Stimulated activated naive CD8-positive, alpha-beta T cell treated with anti-CD3 and anti-CD28 coated beads, Interleukin-15, Interleukin-2, amounts not matched to agents 100 ng/mL and 50 ng/mL, for 24 hours (primary cell): ENCODE data around the gene FIZ1.

ENCODE experiments used
- H3K27ac Mint-ChIP-seq: one replicate; pipeline ENCODE4 v1.8.0; 2021; ENCODE audit warnings: mild to moderate bottlenecking, mixed read lengths
- H3K27me3 Mint-ChIP-seq: one replicate; pipeline ENCODE4 v1.8.0; 2021; ENCODE audit warnings: mixed read lengths
- H3K36me3 Mint-ChIP-seq: one replicate; pipeline ENCODE4 v1.8.0; 2021; ENCODE audit warnings: low read depth, mixed read lengths
- H3K4me1 Mint-ChIP-seq: one replicate; pipeline ENCODE4 v1.8.0; 2021; ENCODE audit warnings: low read depth, mixed read lengths
- H3K4me3 Mint-ChIP-seq: one replicate; pipeline ENCODE4 v1.8.0; 2021; ENCODE audit warnings: mild to moderate bottlenecking, mixed read lengths
- H3K9me3 Mint-ChIP-seq: one replicate; pipeline ENCODE4 v1.8.0; 2021; ENCODE audit warnings: mixed read lengths

FIZ1 gene

GRCh38 chr19:55622242-55622969 lies 23.1 kb upstream of the FIZ1 start:
- Mint-ChIP-seq H3K4me3 (no peak overlapping the region), H3K36me3 (peaks cover 22% of the 10 kb centered on the region), H3K27me3 (peaks cover 8% of the 10 kb centered on the region), H3K27ac (no peak overlapping the region), H3K4me1 (peaks cover 55% of the 10 kb centered on the region), H3K9me3 (no peaks in the 10 kb centered on the region)

GRCh38 chr19:55621673-55622231 lies 22.4 kb upstream of the FIZ1 start:
- peaks cover 50% of the 10 kb centered on the region for H3K4me1 Mint-ChIP-seq
- peaks cover 27% of the 10 kb centered on the region for H3K36me3 Mint-ChIP-seq
- peaks cover 4% of the 10 kb centered on the region for H3K27me3 Mint-ChIP-seq
- no peak overlapping the region for H3K27ac Mint-ChIP-seq
- no peak overlapping the region for H3K4me3 Mint-ChIP-seq
- H3K9me3 Mint-ChIP-seq, result no peaks in the 10 kb centered on the region

GRCh38 chr19:55621205-55621672 lies 21.9 kb upstream of the FIZ1 start:
- H3K9me3 Mint-ChIP-seq, result no peaks in the 10 kb centered on the region
- no peak overlapping the region for H3K27ac Mint-ChIP-seq
- peaks cover 3% of the 10 kb centered on the region for H3K27me3 Mint-ChIP-seq
- peaks cover 45% of the 10 kb centered on the region for H3K4me1 Mint-ChIP-seq
- peaks cover 29% of the 10 kb centered on the region for H3K36me3 Mint-ChIP-seq
- no peak overlapping the region for H3K4me3 Mint-ChIP-seq

GRCh38 chr19:55620410-55621204 lies 21.3 kb upstream of the FIZ1 start:
- Mint-ChIP-seq H3K4me1 (peaks cover 40% of the 10 kb centered on the region), H3K4me3 (peak overlapping the region; percentile 23), H3K9me3 (no peaks in the 10 kb centered on the region), H3K36me3 (peaks cover 29% of the 10 kb centered on the region), H3K27ac (peak overlapping the region; percentile 29), H3K27me3 (peaks cover 3% of the 10 kb centered on the region)

GRCh38 chr19:55619286-55619685 lies 20.0 kb upstream of the FIZ1 start:
- H3K36me3 Mint-ChIP-seq, result peaks cover 29% of the 10 kb centered on the region
- peaks cover 31% of the 10 kb centered on the region for H3K4me1 Mint-ChIP-seq
- H3K27me3 Mint-ChIP-seq, result no peaks in the 10 kb centered on the region
- no peaks in the 10 kb centered on the region for H3K9me3 Mint-ChIP-seq
- H3K4me3 Mint-ChIP-seq, result no peak overlapping the region
- peak overlapping the region; percentile 19 for H3K27ac Mint-ChIP-seq

- Mint-ChIP-seq H3K27me3 (no peaks in the 10 kb centered on the region), H3K9me3 (no peaks in the 10 kb centered on the region), H3K27ac (no peak overlapping the region), H3K4me1 (peaks cover 24% of the 10 kb centered on the region), H3K4me3 (no peak overlapping the region), H3K36me3 (peaks cover 29% of the 10 kb centered on the region)
These were observed 19.1 kb upstream of the FIZ1 start for GRCh38 chr19:55618426-55618825.

- H3K9me3 Mint-ChIP-seq, result no peaks in the 10 kb centered on the region
- H3K4me3 Mint-ChIP-seq, result no peak overlapping the region
- no peaks in the 10 kb centered on the region for H3K27me3 Mint-ChIP-seq
- peaks cover 38% of the 10 kb centered on the region for H3K36me3 Mint-ChIP-seq
- peaks cover 25% of the 10 kb centered on the region for H3K4me1 Mint-ChIP-seq
- peak overlapping the region; percentile 26 for H3K27ac Mint-ChIP-seq
These were observed 18.1 kb upstream of the FIZ1 start for GRCh38 chr19:55617426-55617825.

GRCh38 chr19:55616395-55616875 lies 17.1 kb upstream of the FIZ1 start:
- Mint-ChIP-seq H3K27ac (no peak overlapping the region), H3K27me3 (no peaks in the 10 kb centered on the region), H3K4me1 (peaks cover 35% of the 10 kb centered on the region), H3K4me3 (no peak overlapping the region), H3K9me3 (no peaks in the 10 kb centered on the region), H3K36me3 (peaks cover 38% of the 10 kb centered on the region)

GRCh38 chr19:55615543-55616394 lies 16.5 kb upstream of the FIZ1 start:
- H3K4me3 Mint-ChIP-seq, result no peak overlapping the region
- no peaks in the 10 kb centered on the region for H3K9me3 Mint-ChIP-seq
- H3K27ac Mint-ChIP-seq, result no peak overlapping the region
- H3K4me1 Mint-ChIP-seq, result peaks cover 36% of the 10 kb centered on the region
- peaks cover 36% of the 10 kb centered on the region for H3K36me3 Mint-ChIP-seq
- no peaks in the 10 kb centered on the region for H3K27me3 Mint-ChIP-seq

GRCh38 chr19:55614711-55615542 lies 15.6 kb upstream of the FIZ1 start:
- Mint-ChIP-seq H3K4me3 (no peak overlapping the region), H3K36me3 (peaks cover 30% of the 10 kb centered on the region), H3K4me1 (peaks cover 34% of the 10 kb centered on the region), H3K9me3 (no peaks in the 10 kb centered on the region), H3K27ac (no peak overlapping the region), H3K27me3 (no peaks in the 10 kb centered on the region)

GRCh38 chr19:55613930-55614710 lies 14.8 kb upstream of the FIZ1 start:
- H3K9me3 Mint-ChIP-seq, result no peaks in the 10 kb centered on the region

GRCh38 chr19:55613396-55613795 lies 14.1 kb upstream of the FIZ1 start:
- Mint-ChIP-seq H3K4me1 (peaks cover 37% of the 10 kb centered on the region), H3K9me3 (no peaks in the 10 kb centered on the region), H3K27ac (no peak overlapping the region), H3K4me3 (no peak overlapping the region), H3K27me3 (no peaks in the 10 kb centered on the region), H3K36me3 (peaks cover 34% of the 10 kb centered on the region)

More at GRCh38 chr19:55613930-55614710, 14.8 kb upstream of the FIZ1 start:
- H3K27me3 Mint-ChIP-seq, result no peaks in the 10 kb centered on the region
- peaks cover 28% of the 10 kb centered on the region for H3K36me3 Mint-ChIP-seq
- peaks cover 31% of the 10 kb centered on the region for H3K4me1 Mint-ChIP-seq
- H3K4me3 Mint-ChIP-seq, result no peak overlapping the region
- no peak overlapping the region for H3K27ac Mint-ChIP-seq

GRCh38 chr19:55611983-55612645 lies 12.8 kb upstream of the FIZ1 start:
- H3K27ac Mint-ChIP-seq, result peak overlapping the region; percentile 26
- H3K4me1 Mint-ChIP-seq, result peaks cover 48% of the 10 kb centered on the region
- H3K36me3 Mint-ChIP-seq, result peaks cover 37% of the 10 kb centered on the region
- H3K27me3 Mint-ChIP-seq, result no peaks in the 10 kb centered on the region
- no peak overlapping the region for H3K4me3 Mint-ChIP-seq
- H3K9me3 Mint-ChIP-seq, result no peaks in the 10 kb centered on the region
